HG03025 (cell line): Measurements from ENCODE around the gene PDLIM4.

Experiments used
- ATAC-seq: cut with Tn5 transposase; IDR thresholded peaks from one replicate; pipeline ENCODE4 v1.9.1; 2021; ENCODE audit warnings: mild to moderate bottlenecking, moderate library complexity; ENCODE audit not compliant: unreplicated experiment, low FRiP score

The PDLIM4 gene, protein sequence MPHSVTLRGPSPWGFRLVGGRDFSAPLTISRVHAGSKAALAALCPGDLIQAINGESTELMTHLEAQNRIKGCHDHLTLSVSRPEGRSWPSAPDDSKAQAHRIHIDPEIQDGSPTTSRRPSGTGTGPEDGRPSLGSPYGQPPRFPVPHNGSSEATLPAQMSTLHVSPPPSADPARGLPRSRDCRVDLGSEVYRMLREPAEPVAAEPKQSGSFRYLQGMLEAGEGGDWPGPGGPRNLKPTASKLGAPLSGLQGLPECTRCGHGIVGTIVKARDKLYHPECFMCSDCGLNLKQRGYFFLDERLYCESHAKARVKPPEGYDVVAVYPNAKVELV

DNA sequence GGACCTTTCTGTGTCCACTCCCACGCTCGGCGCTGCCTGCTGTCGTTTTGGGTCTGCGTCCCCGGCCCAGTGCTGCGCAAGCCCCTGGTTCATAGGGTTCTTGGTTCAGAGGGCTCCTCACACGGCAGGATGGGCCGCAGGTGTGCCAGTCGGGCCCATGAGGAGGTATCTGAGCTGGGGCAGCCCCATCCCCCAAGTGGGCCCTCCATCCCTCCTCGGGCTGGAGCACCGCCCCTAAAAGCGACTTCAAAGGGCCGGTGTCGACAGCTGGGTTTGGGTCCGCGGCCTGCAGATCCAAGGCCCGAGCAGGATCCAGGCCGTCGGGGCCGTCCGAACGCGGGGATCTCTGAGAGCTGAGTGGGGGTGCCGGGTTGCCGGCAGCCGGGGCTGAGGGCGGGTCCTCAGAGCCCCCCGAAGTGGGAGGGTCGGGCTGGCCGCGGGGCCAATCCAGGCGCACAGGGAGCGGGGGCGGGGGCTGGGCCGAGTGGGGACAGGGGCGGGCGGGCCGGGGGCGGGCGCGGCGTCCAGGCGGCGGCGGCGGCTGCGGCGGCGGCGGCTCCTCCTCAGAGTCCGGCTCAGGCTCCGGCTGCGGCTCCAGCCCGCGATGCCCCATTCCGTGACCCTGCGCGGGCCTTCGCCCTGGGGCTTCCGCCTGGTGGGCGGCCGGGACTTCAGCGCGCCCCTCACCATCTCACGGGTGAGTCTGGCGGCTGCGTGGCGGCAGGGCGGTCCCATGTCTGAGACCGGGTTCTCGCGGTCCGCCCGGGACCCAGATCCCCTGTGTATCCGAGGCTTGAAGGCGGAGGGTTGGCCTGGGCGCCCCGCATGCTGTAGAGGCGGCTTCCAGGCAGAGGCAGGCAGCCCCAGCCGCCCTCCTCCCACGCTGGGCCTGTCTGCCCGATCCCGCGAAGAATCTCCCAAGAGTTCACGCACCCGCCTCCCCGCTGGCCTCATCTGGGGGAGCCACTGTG lies at the start of gene PDLIM4:
Gene PDLIM4, plus strand, starts transcription at position 566 of the 971 bp plus-strand sequence. Its CDS starts 39 bp downstream, at position 605.
- no peak for ATAC-seq

DNA sequence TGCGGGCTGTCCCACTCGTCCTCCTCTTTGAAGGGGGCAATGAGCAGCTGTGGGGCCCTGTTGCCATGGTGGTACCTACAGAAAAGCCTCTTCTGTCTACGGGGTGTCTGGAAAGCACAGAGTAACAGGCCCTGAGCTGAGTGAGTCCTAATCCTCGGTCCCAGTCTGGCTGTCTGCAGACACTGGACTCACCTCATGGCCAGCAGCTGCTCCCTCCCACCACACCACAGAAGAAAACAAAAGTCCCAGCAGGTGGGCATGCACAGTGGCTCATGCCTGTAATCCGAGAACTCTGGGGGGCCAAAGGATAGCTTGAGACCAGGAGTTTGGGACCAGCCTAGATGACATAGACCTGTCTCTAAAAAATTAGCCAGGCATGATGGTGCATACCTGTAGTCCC lies 49.7 kb upstream of the PDLIM4 start:
- ATAC-seq: no peak

DNA sequence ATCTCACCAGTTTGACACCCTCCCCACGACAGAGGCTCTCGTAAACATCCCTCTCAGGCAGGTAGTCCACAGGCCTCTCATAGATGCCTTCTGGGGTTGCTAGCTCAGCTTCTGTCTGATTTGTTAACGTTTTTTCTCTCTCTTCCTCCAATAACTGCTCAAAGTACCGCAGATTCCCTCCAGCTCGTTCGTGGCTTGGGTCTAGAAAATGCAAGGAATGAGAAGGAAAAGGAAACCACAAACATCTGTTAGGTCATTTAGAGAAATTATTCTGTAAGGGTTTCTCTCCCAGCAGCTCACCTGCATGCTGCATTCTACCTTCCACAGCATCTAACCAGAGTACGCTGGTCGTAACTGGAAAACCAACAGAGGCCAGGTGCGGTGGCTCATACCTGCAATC lies 48.4 kb upstream of the PDLIM4 start:
- no peak for ATAC-seq

DNA sequence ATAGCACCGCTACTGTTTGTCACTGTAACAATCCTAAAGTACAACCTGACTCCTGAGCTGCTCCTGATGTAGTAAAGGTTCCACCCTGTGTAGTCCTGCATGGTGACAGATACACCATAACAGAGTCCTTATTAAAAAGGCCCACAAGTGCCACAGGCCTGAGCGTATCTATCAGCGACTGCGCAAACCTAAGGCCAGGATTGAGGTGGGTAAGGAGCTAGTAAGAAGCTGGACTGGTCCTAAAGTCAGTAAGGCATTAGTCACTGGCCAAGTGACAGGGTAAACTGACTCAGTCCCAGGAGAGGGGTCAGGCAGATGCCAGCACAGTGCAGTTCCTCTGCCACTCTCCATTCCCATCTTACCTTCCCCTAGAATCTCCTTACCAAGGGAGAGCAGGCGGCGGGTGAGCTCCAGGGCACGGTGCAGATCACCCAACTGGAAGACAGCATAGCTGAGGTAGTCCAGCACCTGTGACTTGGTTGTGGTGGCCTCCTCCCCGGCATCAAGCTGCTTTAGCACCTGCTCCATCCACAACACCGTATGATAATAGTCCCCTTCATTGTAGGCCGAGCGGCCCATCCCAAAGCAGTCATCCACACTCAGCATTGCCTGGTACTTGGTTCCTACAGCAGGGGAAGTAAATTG lies 47.5 kb upstream of the PDLIM4 start:
- ATAC-seq: no peak

DNA sequence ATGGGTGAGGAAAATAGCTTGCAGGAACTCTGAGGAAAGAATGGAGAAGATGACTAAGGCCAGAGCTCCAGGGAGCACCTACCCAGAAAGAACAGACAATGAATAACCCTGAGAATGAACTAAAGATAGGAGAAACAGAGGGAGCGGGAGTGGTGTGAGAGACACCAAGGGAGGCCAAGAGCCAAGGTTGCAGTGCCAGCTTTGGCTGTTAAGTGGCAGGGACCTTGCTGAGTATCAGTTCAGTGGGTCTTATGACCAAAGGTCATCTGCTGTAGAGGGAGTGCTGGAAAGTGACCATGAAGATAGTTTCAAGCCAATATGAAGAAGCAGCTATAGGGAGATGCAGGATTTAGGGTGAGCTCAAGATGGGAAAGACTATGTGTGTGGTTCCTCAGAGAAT lies 46.6 kb upstream of the PDLIM4 start:
- no peak for ATAC-seq

DNA sequence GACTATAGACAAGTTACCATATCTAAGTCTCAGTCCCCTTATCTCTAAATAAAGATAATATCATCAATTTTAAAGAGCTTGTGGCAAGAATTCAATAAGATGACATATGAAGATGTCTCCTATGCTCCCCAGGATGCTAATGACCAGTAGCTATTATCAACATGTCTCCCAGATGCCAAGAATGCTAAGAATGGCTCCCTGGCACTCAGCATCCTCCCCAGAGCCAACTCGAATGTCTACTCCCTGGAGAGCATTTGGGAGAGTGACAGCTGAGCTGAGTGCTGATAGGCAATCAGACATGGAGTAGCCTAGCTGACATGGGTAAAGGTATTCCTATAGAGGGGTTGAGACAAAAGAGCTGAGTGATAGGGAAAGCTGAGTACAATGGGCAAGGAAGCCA lies 45.7 kb upstream of the PDLIM4 start:
- no peak for ATAC-seq

DNA sequence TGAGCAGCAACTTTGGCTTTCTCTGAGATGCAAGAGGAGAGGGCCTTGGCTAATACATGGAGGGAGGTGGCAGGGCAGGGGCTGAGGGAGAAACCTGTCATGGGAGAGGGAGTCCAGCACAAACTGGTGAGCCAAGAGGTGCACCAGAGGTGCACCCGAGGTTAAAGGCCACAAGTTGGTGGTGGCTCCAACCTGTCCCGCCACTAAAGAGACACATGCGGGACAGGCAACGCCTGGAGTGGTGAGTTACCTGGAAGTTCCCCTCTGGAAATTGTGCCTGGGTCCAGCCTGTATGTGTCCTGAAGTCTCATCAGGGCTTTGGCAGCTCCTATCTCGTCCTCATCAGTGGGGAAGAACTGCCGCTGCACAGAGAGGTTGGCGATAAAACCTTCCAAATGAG lies 43.8 kb upstream of the PDLIM4 start:
- ATAC-seq: no peak

DNA sequence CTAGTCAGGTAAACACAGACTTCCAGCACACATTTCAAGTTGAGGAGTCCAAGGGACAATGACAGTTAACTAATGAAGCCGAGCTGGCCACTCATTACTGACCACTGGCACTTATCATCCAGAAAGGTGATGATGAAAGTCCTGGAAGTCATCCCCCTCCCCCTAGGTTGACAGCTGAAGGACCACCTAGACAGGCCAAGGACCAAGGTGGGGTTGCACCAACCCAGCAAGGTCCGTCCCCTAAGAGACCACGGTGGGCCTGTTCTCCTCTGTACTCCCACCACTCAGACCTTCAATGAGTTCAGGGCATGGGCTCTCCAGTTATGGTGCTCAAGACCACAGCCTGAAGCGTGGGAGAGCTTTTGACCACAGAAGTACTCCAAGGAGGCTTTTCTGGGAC lies 43.0 kb upstream of the PDLIM4 start:
- ATAC-seq: no peak

DNA sequence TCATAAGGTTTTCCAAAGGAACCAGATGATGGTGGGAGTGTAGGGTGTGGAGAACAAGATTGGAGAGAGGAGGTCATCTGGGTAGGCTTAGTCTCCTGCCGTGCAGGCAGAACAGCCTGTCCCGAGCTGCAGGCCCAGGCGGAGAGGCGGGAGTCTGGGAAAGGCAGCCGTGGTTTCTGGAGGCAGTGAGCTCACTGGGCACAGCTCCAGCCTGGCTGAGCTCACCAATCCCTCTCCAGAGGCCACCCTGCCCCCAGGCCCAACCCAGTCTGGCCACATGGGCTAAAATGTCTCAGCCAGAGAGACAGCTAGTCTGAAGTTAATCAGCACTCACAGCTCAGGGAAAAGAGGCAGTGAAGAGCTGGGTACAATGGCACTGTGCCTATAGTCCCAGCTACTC lies 42.2 kb upstream of the PDLIM4 start:
- ATAC-seq: no peak

DNA sequence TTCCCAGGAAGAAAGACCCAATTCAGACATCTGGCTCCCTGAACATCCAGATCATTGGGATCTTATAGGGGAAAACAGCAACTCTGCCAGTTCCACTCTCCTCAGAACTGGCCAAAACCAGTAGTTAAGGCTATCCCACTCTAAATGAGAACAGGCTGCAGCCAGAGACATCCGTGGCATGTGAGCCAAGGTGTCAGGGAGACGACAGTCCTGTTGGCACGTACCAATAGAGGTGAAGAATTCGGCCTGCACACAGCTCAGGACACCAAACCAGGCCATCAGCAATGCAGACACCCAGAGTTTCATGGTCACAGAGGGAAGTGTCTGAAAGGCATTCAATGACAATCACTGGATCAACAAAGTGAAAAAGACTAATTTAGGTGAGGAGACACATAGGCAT lies 39.2 kb upstream of the PDLIM4 start:
- ATAC-seq: no peak

DNA sequence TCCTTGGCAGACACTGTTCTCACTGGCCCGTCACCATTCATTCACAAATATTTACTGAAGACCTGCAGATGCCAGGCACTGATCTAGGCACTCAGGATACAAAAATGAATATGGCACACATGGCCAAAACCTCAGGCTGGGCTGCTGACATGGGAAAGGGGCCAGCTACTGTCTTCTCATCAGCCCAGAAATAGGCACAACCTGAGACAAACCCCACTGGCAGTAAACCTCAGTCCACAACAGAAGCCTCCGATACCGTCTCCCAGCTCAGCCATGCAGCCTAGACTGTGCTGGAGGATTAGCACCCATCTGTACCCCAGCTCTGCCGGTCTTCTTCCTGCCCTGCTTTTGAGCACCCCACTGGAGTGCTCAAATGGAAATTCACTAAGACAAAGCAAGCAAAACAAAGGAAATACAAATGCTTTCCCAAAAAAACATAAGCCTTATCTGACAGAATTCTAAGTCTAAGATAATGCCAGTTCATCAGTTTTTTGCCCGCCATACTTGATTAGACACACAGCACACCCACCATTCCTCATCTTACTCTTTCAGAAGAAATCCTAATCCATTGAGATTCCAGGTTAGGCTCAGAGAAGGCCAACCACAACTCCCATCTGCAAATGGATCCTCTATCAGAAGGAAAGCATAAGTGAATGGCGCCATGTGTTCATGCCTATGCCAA lies 38.1 kb upstream of the PDLIM4 start:
- ATAC-seq: no peak

DNA sequence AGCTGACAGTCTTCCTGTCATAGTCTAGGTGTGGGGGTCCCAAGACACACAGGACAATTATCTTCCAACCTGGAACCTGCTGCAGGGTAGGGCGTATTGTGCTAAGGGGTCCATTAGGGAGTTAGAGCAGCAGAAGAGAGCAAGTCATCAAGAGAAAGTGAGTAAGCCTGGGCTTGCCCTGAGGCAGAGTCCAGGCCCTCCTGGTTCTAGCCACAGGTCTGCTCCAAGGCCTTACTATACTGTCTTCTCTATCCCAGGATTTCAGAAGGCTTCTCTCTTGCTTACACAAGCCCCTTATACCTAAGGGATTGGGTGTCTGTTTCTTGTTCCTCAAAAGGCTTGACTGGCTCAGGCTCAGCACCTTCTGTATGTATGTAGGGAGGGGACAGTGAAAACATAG lies 37.5 kb upstream of the PDLIM4 start:
- no peak for ATAC-seq

DNA sequence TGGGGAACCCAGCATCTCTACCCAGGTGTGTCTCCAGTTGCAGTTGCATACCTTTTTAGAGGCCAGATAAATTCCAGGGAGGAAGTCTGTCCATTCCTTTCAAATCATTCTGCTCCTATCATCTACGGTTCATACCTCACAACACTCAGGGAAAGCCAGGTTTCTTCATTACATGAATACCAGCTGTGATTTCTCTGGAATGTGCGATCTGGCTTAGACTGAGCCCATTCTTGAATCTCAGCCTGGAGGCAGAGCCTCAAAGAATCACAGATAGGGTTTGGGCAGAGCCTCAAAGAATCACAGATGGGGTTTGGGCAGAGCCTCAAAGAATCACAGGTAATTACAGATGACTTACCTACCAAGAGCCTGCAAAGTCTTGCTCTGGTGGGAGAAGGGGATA lies 37.0 kb upstream of the PDLIM4 start:
- no peak for ATAC-seq

DNA sequence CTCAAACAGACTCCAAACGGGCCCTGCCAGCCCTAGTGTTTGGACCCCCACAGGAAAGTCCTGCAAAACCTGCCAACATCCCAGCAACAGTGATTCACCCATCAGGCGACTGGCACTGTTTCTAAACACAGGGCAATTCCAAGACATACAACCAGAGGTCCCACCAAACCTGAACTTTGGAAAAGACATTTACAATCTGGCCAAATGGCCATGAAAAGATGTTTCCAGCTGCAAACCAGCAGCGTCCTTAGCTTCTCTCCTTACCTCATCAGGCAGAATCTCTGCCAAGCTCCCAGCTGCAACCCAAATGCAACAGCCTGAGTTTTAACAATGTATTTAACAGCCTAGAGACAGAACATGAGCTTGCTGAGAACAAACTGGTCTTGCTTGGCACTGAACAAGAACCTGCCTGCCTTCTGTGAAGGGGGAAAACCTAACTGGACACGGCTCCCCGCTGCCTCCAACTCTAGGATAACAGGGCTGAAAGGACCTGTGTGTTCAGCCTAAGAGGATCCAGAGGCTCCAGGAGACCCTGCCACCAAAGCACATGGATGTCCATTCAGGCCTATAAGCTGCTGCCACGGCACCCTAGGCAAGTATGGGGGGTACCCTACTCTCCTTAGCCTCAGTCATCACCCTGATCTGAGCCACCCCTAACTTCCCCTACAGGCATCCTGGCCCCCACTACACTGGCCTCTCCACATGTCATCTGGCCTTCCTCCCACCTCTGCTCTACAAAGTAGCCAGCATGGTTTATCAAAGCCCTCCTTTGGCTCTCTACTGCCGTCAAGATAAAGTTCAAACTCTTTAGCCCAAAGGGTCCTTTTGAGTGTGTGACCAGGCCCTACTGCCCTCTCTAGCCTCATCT lies 35.5 kb upstream of the PDLIM4 start:
- no peak for ATAC-seq

DNA sequence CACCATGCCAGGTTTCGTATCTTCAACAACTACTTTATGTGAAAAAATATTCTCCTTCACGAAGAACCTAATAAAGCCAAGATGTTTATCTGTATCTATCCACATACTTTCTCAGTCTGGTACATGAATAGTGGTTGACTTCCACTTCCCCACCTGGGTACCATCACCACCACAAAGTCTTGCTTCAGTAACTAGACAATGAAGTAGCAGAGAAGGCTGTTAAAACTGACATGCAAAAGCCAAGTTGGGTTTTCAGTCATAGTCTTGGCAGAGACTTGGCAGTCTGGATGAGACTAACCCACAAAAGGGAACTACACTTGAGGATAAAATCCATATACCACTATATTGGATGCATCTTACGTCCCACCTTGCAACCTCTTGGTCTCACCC lies 34.9 kb upstream of the PDLIM4 start:
- ATAC-seq: no peak

DNA sequence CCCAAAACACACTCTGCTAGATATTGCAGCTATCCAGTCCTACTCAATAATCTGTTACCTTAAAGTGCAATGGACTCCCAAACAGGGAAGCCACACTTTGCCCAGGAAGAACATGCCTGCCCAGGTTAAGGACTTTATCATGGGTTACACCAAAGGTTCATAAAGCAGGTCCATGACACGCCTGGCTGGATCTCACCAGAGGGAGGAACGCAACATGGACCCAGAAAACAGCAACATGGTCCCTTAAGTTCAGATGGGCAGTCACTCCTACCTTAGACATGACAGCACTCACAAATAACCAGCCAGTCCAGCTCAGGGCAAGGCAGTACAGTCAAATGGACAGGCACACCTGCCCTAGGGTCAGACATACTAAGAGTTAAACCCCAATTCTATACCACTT lies 33.6 kb upstream of the PDLIM4 start:
- ATAC-seq: no peak

DNA sequence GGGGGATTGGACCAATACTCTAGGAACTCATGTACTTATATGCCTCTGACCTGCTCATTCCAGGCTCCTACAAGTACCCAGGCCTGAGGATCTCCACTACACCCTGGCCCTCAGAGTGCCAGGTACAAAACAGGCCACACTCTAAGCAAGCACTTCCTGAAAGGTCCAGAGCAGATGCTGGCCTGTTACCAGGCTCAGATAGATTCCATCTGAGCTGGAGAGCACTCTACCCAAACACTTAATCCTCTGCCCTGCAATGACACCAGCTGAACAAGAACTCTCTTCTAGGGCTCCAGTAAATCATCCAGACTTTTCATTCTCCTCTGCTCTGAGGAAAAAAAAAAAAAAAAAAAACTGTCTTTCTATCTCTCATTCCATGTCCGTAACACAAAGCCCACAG lies 32.8 kb upstream of the PDLIM4 start:
- ATAC-seq: no peak

DNA sequence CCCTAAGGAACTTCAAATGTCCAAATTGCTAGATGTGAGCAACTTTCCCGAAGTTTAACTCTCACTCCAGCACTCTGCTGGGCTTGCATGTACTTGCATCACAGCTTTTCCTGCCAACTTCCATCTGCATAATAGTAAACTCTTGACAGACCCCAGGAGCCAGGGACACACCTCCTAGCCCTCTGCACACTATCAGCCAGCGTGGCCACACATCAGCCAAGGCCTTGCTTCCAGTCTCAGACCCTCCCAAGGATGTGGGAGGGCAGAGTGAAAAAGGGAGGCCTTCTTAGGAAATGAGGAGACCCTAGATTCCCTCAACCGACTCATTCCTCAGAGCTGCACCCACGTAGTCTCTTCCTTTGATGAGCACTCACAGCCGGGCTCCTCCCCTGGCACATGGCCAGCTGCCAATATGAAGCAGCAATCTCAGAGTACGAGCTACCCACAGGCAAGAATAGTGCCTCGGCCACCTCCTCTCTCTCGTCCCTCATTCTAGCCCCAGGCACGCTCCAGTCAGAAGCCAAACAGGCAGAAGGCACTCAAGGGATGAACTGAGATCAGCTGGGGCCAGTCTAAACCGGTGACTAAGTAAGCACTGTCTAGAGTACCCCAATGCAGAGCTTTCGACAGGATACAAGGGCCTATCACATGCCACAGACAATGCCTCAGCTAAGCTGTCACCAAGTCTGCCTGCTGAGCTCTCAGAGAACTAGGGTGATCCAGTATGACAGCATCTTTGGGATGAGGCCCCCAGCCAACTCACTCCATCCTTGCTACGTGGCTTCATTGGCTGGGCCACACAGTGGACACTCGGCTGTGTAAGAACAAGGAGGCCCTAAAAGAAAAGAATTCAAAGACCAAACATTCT lies 32.1 kb upstream of the PDLIM4 start:
- no peak for ATAC-seq
